Fibroblast of upper back skin (primary cell): ENCODE measurements around the gene ATG13.

Source experiments
- DNase-seq: peaks from one replicate; pipeline ENCODE4 v3.0.0-alpha.2; 2013

Gene ATG13

GRCh38 chr11:46609386-46609785 lies 8.0 kb upstream of the ATG13 start:
- DNase-seq, result no peak

- DNase-seq, result no peak
Observed at GRCh38 chr11:46611526-46612304, 5.6 kb upstream of the ATG13 start.

- DNase-seq, result no peak
Observed at GRCh38 chr11:46612326-46612725, 5.0 kb upstream of the ATG13 start.

GRCh38 chr11:46615756-46616155 lies 1.6 kb upstream of the ATG13 start:
- peak; percentile 33 for DNase-seq

- DNase-seq, result no peak
Observed at GRCh38 chr11:46616551-46617133, 711 bp upstream of the ATG13 start.

- no peak for DNase-seq
Observed at GRCh38 chr11:46617972-46618314, 590 bp downstream of the ATG13 start.

- DNase-seq, result no peak
Observed at GRCh38 chr11:46618837-46619236, 1.5 kb downstream of the ATG13 start.

- no peak for DNase-seq
Observed at GRCh38 chr11:46625406-46625805, 8.1 kb downstream of the ATG13 start.

- no peak for DNase-seq
Observed at GRCh38 chr11:46628961-46629360, 11.6 kb downstream of the ATG13 start.

- no peak for DNase-seq
Observed at GRCh38 chr11:46630237-46630636, 12.9 kb downstream of the ATG13 start.

GRCh38 chr11:46631676-46632075 lies 14.3 kb downstream of the ATG13 start:
- no peak for DNase-seq

GRCh38 chr11:46632502-46632901 lies 15.1 kb downstream of the ATG13 start:
- no peak for DNase-seq

- no peak for DNase-seq
Observed at GRCh38 chr11:46633291-46634217, 16.2 kb downstream of the ATG13 start.

- DNase-seq, result no peak
Observed at GRCh38 chr11:46635557-46636139, 18.3 kb downstream of the ATG13 start.

GRCh38 chr11:46637546-46637945 lies 20.2 kb downstream of the ATG13 start:
- no peak for DNase-seq

- no peak for DNase-seq
Observed at GRCh38 chr11:46639197-46639839, 22.0 kb downstream of the ATG13 start.

GRCh38 chr11:46640036-46640788 lies 22.9 kb downstream of the ATG13 start:
- no peak for DNase-seq

GRCh38 chr11:46641639-46642038 lies 24.3 kb downstream of the ATG13 start:
- DNase-seq, result no peak

- no peak for DNase-seq
Observed at GRCh38 chr11:46642627-46643335, 25.4 kb downstream of the ATG13 start.

GRCh38 chr11:46643531-46643930 lies 26.2 kb downstream of the ATG13 start:
- DNase-seq, result no peak

- DNase-seq, result no peak
Observed at GRCh38 chr11:46643986-46644385, 26.6 kb downstream of the ATG13 start.
